Measurements from ENCODE around the gene FAM117A. TPM values are rescaled to one million over a fixed set of nuclear protein-coding genes. Genes with fewer than 3 reads are reported as not detected.

FAM117A gene
- total and polyA plus RNA-seq, 2 donors (not counting 3 experiments of a cell fraction or from before 2014, with no cell fraction given): 12.2 to 24.1 TPM

DNA sequence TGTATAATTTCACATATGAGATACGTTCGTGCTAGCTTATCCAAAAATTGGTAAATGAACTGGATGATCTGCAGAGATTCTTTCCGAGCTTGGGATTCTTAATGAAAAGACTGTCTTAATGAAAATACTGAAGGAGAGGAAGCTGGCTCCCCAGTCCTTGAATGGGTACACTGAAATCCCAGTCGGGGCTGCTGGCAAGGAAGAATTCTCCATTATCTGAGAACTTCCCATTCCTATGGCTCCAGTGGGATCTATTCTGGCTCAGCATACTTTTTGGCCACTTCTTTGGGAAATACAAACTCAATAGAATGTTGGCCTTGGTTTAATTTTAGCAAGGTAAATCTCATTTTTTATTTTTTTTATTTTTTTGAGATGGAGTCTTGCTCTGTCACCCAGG, 32.5 kb downstream of the FAM117A start:
- no peak for DNase-seq (ENCODE audit: low read depth, low spot score)

More for the DNA sequence above, 32.5 kb downstream of the FAM117A start:
- H3K27ac ChIP-seq (ENCODE audit: insufficient read depth, low read depth, low read length): no peak overlapping the region
- no peaks in the 10 kb centered on the region for H3K4me1 ChIP-seq (ENCODE audit: control insufficient read depth, extremely low read depth, insufficient read depth, low read length)
- TF ChIP-seq JUN (IDR thresholded peaks at IDR 0.05; ENCODE audit: borderline replicate concordance, insufficient read depth, insufficient read length, low read depth): no peak
- TF ChIP-seq POLR2A (IDR thresholded peaks at IDR 0.05; ENCODE audit: low read depth, low read length): no peak
- TF ChIP-seq, protein P1, sequence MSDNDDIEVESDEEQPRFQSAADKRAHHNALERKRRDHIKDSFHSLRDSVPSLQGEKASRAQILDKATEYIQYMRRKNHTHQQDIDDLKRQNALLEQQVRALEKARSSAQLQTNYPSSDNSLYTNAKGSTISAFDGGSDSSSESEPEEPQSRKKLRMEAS (IDR thresholded peaks at IDR 0.05; ENCODE audit: insufficient read depth, insufficient read length): no peak
- TF ChIP-seq, protein P2, sequence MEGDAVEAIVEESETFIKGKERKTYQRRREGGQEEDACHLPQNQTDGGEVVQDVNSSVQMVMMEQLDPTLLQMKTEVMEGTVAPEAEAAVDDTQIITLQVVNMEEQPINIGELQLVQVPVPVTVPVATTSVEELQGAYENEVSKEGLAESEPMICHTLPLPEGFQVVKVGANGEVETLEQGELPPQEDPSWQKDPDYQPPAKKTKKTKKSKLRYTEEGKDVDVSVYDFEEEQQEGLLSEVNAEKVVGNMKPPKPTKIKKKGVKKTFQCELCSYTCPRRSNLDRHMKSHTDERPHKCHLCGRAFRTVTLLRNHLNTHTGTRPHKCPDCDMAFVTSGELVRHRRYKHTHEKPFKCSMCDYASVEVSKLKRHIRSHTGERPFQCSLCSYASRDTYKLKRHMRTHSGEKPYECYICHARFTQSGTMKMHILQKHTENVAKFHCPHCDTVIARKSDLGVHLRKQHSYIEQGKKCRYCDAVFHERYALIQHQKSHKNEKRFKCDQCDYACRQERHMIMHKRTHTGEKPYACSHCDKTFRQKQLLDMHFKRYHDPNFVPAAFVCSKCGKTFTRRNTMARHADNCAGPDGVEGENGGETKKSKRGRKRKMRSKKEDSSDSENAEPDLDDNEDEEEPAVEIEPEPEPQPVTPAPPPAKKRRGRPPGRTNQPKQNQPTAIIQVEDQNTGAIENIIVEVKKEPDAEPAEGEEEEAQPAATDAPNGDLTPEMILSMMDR (IDR thresholded peaks at IDR 0.05; ENCODE audit: extremely low read depth in 1 of 2, insufficient read depth in 1 of 2, low read depth in 1 of 2, low read length in 2 of 2): no peak
- no peak for TF ChIP-seq POLR2AphosphoS5 (IDR thresholded peaks at IDR 0.05; ENCODE audit: insufficient read depth, low read depth, low read length)
- TF ChIP-seq GATA2 (IDR thresholded peaks at IDR 0.05; ENCODE audit: insufficient read depth, insufficient read length, low read depth, low read length): no peak
- no peak for TF ChIP-seq MYC (IDR thresholded peaks at IDR 0.05; ENCODE audit: low read depth, low read length)
- no peak for TF ChIP-seq FOS (IDR thresholded peaks at IDR 0.05; ENCODE audit: borderline replicate concordance, insufficient read depth, low read length)
- TF ChIP-seq EZH2 (IDR thresholded peaks at IDR 0.05; ENCODE audit: borderline replicate concordance, low read depth, low read length, severe bottlenecking): no peak
- H3K9ac ChIP-seq (replicated peaks; ENCODE audit: extremely low read depth, insufficient read depth, low read length): no peak overlapping the region
- H3K4me2 ChIP-seq (ENCODE audit: insufficient read depth, low read length): no peak overlapping the region
- H3K36me3 ChIP-seq (ENCODE audit: control insufficient read depth in 2 of 2, extremely low read depth in 1 of 2, insufficient read depth in 2 of 2, low read length in 2 of 2): peaks cover 0 to 5% of the 10 kb centered on the region in 2 experiments
- intact Hi-C loops (cut with micrococcal nuclease) (no loop called here), dilution Hi-C loops (cut with MboI; ENCODE audit: extremely low pct_ligation_motif_present, low sequenced_read_pairs) (no loop called here)
- FAIRE-seq: no peak
- no peak overlapping the region for H3K4me3 ChIP-seq (replicated peaks in 1 of 3; ENCODE audit: insufficient read depth in 1 of 3, low read depth in 1 of 3, low read length in 3 of 3)
- no TSS peak for BruUV-seq (replicated peaks)
- H3K9me3 ChIP-seq (replicated peaks; ENCODE audit: control insufficient read depth, insufficient read depth, low read length): no peaks in the 10 kb centered on the region
- ChIA-PET CTCF (interaction anchor here (0.7 to 1.5 kb wide), 3 partner anchors 11 to 43 kb away, joined by 3 to 4 read pairs (median 3); no protein-coding TSS in a partner anchor), POLR2A (no interaction called here)
- H4K20me1 ChIP-seq (replicated peaks; ENCODE audit: control insufficient read depth, extremely low read depth, insufficient read depth, low read length): no peaks in the 10 kb centered on the region
- H2AFZ ChIP-seq (ENCODE audit: low read depth, low read length): no peak overlapping the region
- H3K27me3 ChIP-seq (ENCODE audit: control insufficient read depth in 2 of 2, insufficient read depth in 2 of 2, low read length in 2 of 2): no peaks in the 10 kb centered on the region
- H3K9me1 ChIP-seq (replicated peaks; ENCODE audit: control insufficient read depth, extremely low read depth, insufficient read depth, low read length): no peaks in the 10 kb centered on the region
- H3K79me2 ChIP-seq (ENCODE audit: control insufficient read depth, insufficient read depth, low read length): no peaks in the 10 kb centered on the region

All from endothelial cell of umbilical vein (primary cell).